HL-60 (cell line): ENCODE data around the gene ST6GALNAC1.

Experiments used
- CTCF ChIP-seq: IDR thresholded peaks from one replicate; pipeline ENCODE4 v1.5.1; 2011; ENCODE audit warnings: low read length, control low read depth, inconsistent platforms; ENCODE audit not compliant: insufficient read depth
- POLR2AphosphoS5 ChIP-seq: IDR thresholded peaks from 2 replicates; pipeline ENCODE4 v1.6.1; 2012; ENCODE audit warnings: low read depth

- TF ChIP-seq POLR2AphosphoS5 (no peak), CTCF (no peak)
These were observed 17.1 kb downstream of the ST6GALNAC1 start for GRCh38 chr17:76626442-76626841.
